NT2/D1 (cell line): ENCODE measurements around the gene NACAD.

ENCODE experiments used
- SUZ12 ChIP-seq: IDR thresholded peaks from 2 replicates; pipeline ENCODE4 v1.6.1; 2011; ENCODE audit not compliant: insufficient read length, insufficient read depth; ENCODE audit errors: extremely low read depth
- YY1 ChIP-seq: IDR thresholded peaks from 2 replicates; pipeline ENCODE4 v1.6.1; 2011; ENCODE audit not compliant: insufficient read length, insufficient read depth
- ZNF274 ChIP-seq: IDR thresholded peaks from 2 replicates; pipeline ENCODE4 v1.6.1; 2011; ENCODE audit warnings: mild to moderate bottlenecking, low read depth, low read length

- TF ChIP-seq YY1 (no peak), ZNF274 (no peak), SUZ12 (no peak)
These were observed 47.6 kb upstream of the NACAD start for GRCh38 chr7:45136106-45137060.
